ENCODE results near the gene ABHD15.

- TF ChIP-seq CTCF (IDR thresholded peaks at IDR 0.05; ENCODE audit: poor library complexity, severe bottlenecking): no peak
- no peak for TF ChIP-seq POLR2AphosphoS5 (IDR thresholded peaks at IDR 0.05)
- no peak for TF ChIP-seq REST (IDR thresholded peaks at IDR 0.05; ENCODE audit: borderline replicate concordance)
- TF ChIP-seq MXI1 (conservative IDR thresholded peaks at IDR 0.05; ENCODE audit: poor library complexity, severe bottlenecking): no peak
- TF ChIP-seq EZH2 (IDR thresholded peaks at IDR 0.05; ENCODE audit: borderline replicate concordance, insufficient read depth, low read length, poor library complexity, severe bottlenecking): no peak
- TF ChIP-seq RAD21 (conservative IDR thresholded peaks at IDR 0.05): no peak
- no peak for TF ChIP-seq TAF1 (IDR thresholded peaks at IDR 0.05; ENCODE audit: low read depth)
Observed at GRCh38 chr17:29571883-29572681, 5.2 kb upstream of the ABHD15 start.
